Choroid plexus epithelial cell (primary cell): Measurements from ENCODE around the gene ZMYM4.

Experiments
- DNase-seq: peaks from one replicate; pipeline ENCODE4 v3.0.0-alpha.2; 2010; ENCODE audit warnings: low read depth
- H3K4me3 ChIP-seq: 2 replicates; pipeline ENCODE4 v1.5.1; 2011; ENCODE audit warnings: low read depth, mild to moderate bottlenecking, control low read depth, low read length, moderate library complexity
- TF ChIP-seq, protein P1 (sequence below): conservative IDR thresholded peaks from 2 replicates; pipeline ENCODE4 v1.5.1; 2011; ENCODE audit warnings: low read depth, mild to moderate bottlenecking, control low read depth, inconsistent platforms, low read length, moderate library complexity

ZMYM4 gene

DNA sequence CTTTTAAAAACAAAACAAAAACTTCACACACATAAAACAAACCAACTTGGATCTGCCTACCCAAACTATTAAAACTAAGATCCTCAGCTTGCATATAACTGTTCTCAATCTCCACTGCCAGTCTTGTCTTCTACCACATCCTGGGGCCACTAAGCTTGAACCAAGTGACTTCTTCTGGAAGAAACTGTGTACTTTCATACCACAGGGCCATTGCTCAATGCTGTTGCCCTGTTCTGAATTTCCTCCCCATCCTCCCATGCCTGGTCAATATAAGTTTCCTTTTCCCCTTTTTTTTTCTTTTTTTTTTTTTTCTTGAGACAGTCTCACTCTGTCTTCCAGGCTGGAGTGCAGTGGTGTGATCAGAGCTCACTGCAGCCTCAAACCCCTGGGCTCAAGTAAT is 178.8 kb downstream of the ZMYM4 start:
- TF ChIP-seq, protein P1, sequence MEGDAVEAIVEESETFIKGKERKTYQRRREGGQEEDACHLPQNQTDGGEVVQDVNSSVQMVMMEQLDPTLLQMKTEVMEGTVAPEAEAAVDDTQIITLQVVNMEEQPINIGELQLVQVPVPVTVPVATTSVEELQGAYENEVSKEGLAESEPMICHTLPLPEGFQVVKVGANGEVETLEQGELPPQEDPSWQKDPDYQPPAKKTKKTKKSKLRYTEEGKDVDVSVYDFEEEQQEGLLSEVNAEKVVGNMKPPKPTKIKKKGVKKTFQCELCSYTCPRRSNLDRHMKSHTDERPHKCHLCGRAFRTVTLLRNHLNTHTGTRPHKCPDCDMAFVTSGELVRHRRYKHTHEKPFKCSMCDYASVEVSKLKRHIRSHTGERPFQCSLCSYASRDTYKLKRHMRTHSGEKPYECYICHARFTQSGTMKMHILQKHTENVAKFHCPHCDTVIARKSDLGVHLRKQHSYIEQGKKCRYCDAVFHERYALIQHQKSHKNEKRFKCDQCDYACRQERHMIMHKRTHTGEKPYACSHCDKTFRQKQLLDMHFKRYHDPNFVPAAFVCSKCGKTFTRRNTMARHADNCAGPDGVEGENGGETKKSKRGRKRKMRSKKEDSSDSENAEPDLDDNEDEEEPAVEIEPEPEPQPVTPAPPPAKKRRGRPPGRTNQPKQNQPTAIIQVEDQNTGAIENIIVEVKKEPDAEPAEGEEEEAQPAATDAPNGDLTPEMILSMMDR, result no peak

DNA sequence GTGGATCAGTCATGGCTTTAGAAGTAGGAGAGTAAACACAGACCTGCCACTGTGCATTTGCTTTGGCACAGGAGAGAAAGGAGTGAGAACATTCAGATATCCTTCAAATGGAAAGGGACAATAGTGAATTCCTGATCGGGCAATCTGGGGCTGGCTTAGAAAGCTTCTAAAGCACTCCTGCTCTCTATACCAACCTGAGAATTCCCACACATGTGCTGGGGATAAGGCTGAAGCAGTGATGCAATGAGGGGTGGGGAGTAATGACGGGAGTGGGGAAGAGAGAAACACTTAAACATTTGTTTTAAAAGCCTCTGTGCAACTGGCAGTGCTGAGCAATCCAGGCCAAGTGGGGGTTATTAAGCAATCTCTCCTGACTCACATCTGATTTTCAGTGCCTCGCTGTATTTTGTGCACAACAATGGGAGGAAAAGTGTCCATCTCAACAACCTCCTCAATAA is 179.9 kb downstream of the ZMYM4 start:
- DNase-seq, result peak; percentile 96
- H3K4me3 ChIP-seq, result no peak overlapping the region
- TF ChIP-seq, protein P1, result no peak

More for the DNA sequence above, 178.8 kb downstream of the ZMYM4 start:
- H3K4me3 ChIP-seq, result no peak overlapping the region
- peak; percentile 23 for DNase-seq

GRCh38 chr1:35449334-35450008 is 181.0 kb downstream of the ZMYM4 start:
- TF ChIP-seq, protein P1, result no peak
- peak; percentile 96 for DNase-seq
- no peak overlapping the region for H3K4me3 ChIP-seq

GRCh38 chr1:35451125-35451528 is 182.6 kb downstream of the ZMYM4 start:
- no peak overlapping the region for H3K4me3 ChIP-seq
- peak; percentile 90 for DNase-seq
- TF ChIP-seq, protein P1, result peak; percentile 91

- H3K4me3 ChIP-seq, result no peak overlapping the region
- TF ChIP-seq, protein P1, result peak; percentile 34
- peak; percentile 83 for DNase-seq
These were observed 183.7 kb downstream of the ZMYM4 start for GRCh38 chr1:35452106-35452774.

- H3K4me3 ChIP-seq, result no peak overlapping the region
- TF ChIP-seq, protein P1, result no peak
- no peak for DNase-seq
These were observed 184.5 kb downstream of the ZMYM4 start for GRCh38 chr1:35453031-35453430.
